ENCODE data around the gene ZBTB16.

The ZBTB16 gene

DNA sequence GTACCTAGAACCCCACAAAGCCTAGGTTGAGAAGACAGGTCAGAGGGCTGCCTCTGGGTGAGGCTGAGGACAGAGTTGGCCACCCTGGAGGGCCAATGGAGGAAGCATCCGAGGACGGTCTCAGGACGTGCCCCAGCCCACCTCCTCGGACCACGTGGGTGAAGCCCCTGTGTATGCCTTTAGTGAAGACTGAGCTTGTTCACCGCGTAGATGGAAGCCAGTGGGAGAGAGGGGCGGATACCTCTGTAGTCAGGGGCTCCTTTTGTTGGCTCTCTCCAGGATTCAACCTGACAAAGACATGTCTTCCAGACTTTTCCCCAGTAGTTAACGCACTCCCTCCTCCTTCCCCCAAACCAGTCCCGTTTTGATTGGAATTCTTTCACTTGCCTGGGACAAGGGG is 110.7 kb downstream of the ZBTB16 start:
- no peak for DNase-seq (ENCODE audit: low read depth in 2 of 2)
- TF ChIP-seq, protein P1, sequence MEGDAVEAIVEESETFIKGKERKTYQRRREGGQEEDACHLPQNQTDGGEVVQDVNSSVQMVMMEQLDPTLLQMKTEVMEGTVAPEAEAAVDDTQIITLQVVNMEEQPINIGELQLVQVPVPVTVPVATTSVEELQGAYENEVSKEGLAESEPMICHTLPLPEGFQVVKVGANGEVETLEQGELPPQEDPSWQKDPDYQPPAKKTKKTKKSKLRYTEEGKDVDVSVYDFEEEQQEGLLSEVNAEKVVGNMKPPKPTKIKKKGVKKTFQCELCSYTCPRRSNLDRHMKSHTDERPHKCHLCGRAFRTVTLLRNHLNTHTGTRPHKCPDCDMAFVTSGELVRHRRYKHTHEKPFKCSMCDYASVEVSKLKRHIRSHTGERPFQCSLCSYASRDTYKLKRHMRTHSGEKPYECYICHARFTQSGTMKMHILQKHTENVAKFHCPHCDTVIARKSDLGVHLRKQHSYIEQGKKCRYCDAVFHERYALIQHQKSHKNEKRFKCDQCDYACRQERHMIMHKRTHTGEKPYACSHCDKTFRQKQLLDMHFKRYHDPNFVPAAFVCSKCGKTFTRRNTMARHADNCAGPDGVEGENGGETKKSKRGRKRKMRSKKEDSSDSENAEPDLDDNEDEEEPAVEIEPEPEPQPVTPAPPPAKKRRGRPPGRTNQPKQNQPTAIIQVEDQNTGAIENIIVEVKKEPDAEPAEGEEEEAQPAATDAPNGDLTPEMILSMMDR (IDR thresholded peaks at IDR 0.05; ENCODE audit: low read depth, low read length): no peak
- H3K4me3 ChIP-seq (replicated peaks in 1 of 2; ENCODE audit: low read depth in 2 of 2, low read length in 2 of 2): no peak overlapping the region

- TF ChIP-seq, protein P1 (IDR thresholded peaks at IDR 0.05; ENCODE audit: low read depth, low read length): no peak
- peak; percentile 48 to 76 for DNase-seq (ENCODE audit: low read depth in 2 of 2)
Measured at GRCh38 chr11:114171257-114172054, 111.9 kb downstream of the ZBTB16 start.

GRCh38 chr11:114172055-114172861 is 112.7 kb downstream of the ZBTB16 start:
- no peak overlapping the region for H3K4me3 ChIP-seq (replicated peaks in 1 of 2; ENCODE audit: low read depth in 2 of 2, low read length in 2 of 2)
- TF ChIP-seq, protein P1 (IDR thresholded peaks at IDR 0.05; ENCODE audit: low read depth, low read length): no peak
- DNase-seq (ENCODE audit: low read depth in 2 of 2): no peak

More at GRCh38 chr11:114171257-114172054, 111.9 kb downstream of the ZBTB16 start:
- no peak overlapping the region for H3K4me3 ChIP-seq (replicated peaks in 1 of 2; ENCODE audit: low read depth in 2 of 2, low read length in 2 of 2)

DNA sequence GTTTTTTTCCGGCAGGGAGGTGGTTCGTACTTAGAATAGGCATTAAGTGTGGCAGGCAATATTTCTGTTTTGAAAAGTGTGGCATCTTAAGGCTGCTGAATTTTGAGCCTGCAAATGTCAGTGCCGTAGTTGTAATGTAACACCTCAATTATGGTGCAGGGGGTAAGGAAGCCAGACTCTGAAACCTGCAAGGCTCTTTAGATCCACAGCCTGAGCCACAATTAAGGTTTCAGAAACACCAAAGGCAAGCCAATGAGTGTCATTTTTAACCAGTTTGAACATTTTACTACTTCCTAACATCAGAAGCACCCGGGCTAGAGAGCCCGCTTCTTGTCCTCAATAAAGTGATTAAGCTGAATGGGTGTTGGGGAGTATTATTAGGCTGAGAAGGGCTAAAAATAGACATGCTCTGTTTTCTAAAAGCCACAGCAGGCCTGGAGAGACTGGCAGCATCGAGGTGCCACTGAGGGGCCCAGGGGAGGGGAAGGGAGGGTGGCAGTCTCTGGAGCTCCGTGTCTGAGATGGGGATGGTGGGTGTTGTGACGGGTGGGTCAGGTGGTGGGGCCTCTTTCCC is 113.4 kb downstream of the ZBTB16 start:
- DNase-seq (ENCODE audit: low read depth in 2 of 2): no peak
- H3K4me3 ChIP-seq (replicated peaks in 1 of 2; ENCODE audit: low read depth in 2 of 2, low read length in 2 of 2): no peak overlapping the region
- TF ChIP-seq, protein P1 (IDR thresholded peaks at IDR 0.05; ENCODE audit: low read depth, low read length): no peak

GRCh38 chr11:114173843-114174242 is 114.3 kb downstream of the ZBTB16 start:
- TF ChIP-seq, protein P1 (IDR thresholded peaks at IDR 0.05; ENCODE audit: low read depth, low read length): no peak
- H3K4me3 ChIP-seq (replicated peaks in 1 of 2; ENCODE audit: low read depth in 2 of 2, low read length in 2 of 2): no peak overlapping the region
- no peak for DNase-seq (ENCODE audit: low read depth in 2 of 2)

DNA sequence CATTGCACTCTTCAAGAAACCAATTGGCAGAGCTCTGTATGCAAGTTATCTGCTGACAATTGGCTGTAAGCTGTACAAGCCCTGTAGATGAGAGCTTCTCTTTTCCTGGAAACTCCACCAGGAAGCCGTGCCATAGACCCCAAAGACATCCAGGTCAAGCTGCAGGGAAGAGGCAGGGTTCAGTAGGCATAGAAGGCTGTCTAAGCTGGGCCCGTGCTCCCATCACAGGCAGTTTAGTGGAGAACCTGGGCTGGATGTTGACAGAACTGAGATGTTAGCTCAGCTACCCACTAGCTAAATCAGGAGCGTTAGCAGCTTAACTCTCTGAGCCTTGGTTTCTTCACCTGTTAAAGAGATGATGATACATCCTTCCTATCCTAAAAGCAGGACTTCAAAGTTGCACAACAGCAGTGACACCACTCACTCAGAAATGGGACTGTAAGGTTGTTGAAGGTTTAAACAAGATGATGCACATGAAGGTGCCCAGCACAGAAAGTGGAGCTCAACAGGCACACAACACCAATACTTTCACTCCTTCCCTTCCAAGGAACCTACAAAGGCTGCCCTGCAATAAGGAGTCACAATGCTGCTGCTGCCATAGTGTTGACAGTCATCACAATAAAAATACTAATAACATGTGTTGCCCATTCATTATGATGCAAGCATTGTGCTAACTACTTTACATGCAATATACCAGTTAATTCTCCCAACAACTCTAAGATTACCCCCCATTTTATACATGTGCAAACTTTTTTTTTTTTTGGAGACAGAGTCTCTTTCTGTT is 115.4 kb downstream of the ZBTB16 start:
- no peak for DNase-seq (ENCODE audit: low read depth in 2 of 2)
- no peak overlapping the region for H3K4me3 ChIP-seq (replicated peaks in 1 of 2; ENCODE audit: low read depth in 2 of 2, low read length in 2 of 2)
- TF ChIP-seq, protein P1 (IDR thresholded peaks at IDR 0.05; ENCODE audit: low read depth, low read length): no peak

Data from cardiac fibroblast (primary cell).